Astrocyte (in vitro differentiated cells and primary cell): Measurements from ENCODE around the gene MYH11.

Experiments used
- CTCF ChIP-seq: IDR thresholded peaks from 2 replicates; pipeline ENCODE4 v1.5.1; 2011; ENCODE audit warnings: low read depth, mild to moderate bottlenecking, inconsistent platforms, low read length, moderate library complexity; ENCODE audit not compliant: insufficient read depth
- EZH2 ChIP-seq: IDR thresholded peaks from 2 replicates; pipeline ENCODE4 v1.6.1; 2012; ENCODE audit warnings: mild to moderate bottlenecking, low read length, inconsistent platforms; ENCODE audit not compliant: insufficient read depth

GRCh38 chr16:15857724-15858560, 1.1 kb upstream of the MYH11 start:
- no peak for TF ChIP-seq CTCF
- no peak for TF ChIP-seq EZH2
